Retinal pigment epithelial cell (primary cell): ENCODE data around the gene DOC2B.
A peak's percentile ranks its signal among the peaks of the same experiment; 100 is the strongest.
"Not testable (repeated sequence)": the region's sequence is repeated elsewhere in the genome, so short reads cannot be mapped to it uniquely, and the experiment has no call there.

ENCODE experiments used
- DNase-seq: peaks from one replicate; pipeline ENCODE4 v3.0.0-alpha.2; 2010; ENCODE audit warnings: low read depth
- H3K4me3 ChIP-seq: 2 replicates; pipeline ENCODE4 v1.5.1; 2011; ENCODE audit warnings: mild to moderate bottlenecking, low read length, control low read depth, moderate library complexity
- CTCF ChIP-seq: conservative IDR thresholded peaks from 2 replicates; pipeline ENCODE4 v1.5.1; 2011; ENCODE audit warnings: low read depth, low read length, control low read depth, inconsistent platforms

The DOC2B gene

GRCh38 chr17:146546-146945, 34.9 kb downstream of the DOC2B start:
- TF ChIP-seq CTCF: no peak

GRCh38 chr17:145671-146541, 35.5 kb downstream of the DOC2B start:
- no peak for DNase-seq
- TF ChIP-seq CTCF: no peak
- H3K4me3 ChIP-seq: no peak overlapping the region

More at GRCh38 chr17:146546-146945, 34.9 kb downstream of the DOC2B start:
- no peak for DNase-seq
- no peak overlapping the region for H3K4me3 ChIP-seq

GRCh38 chr17:144936-145670, 36.3 kb downstream of the DOC2B start:
- H3K4me3 ChIP-seq: no peak overlapping the region
- TF ChIP-seq CTCF: no peak
- no peak for DNase-seq

GRCh38 chr17:143785-144281, 37.6 kb downstream of the DOC2B start:
- peak; percentile 4 for DNase-seq
- no peak overlapping the region for H3K4me3 ChIP-seq
- TF ChIP-seq CTCF: peak; percentile 64

- no peak for DNase-seq
- no peak for TF ChIP-seq CTCF
- no peak overlapping the region for H3K4me3 ChIP-seq
Measured at GRCh38 chr17:142876-143784, 38.3 kb downstream of the DOC2B start.

GRCh38 chr17:142102-142661, 39.3 kb downstream of the DOC2B start:
- H3K4me3 ChIP-seq: no peak overlapping the region
- TF ChIP-seq CTCF: no peak
- DNase-seq: peak; percentile 2

GRCh38 chr17:139401-140205, 41.8 kb downstream of the DOC2B start:
- not testable (repeated sequence) for DNase-seq, H3K4me3 ChIP-seq

- not testable (repeated sequence) for DNase-seq
Measured at GRCh38 chr17:137166-137807, 44.2 kb downstream of the DOC2B start, which contains the start of gene SCGB1C2. Gene SCGB1C2 (plus strand): TSS chr17:137569. CDS start chr17:137591, 22 bp downstream.

More at GRCh38 chr17:137166-137807, 44.2 kb downstream of the DOC2B start, which contains the start of gene SCGB1C2:
- H3K4me3 ChIP-seq: not testable (repeated sequence)
